Keratinocyte (primary cell): ENCODE measurements around the gene RGL1.

Source experiments
- CTCF ChIP-seq, 3 experiments: IDR thresholded peaks in 1 of 3; conservative IDR thresholded peaks in 1 of 3; optimal IDR thresholded peaks in 1 of 3; 2 replicates in 2 of 3; 3 replicates in 1 of 3; pipeline versions ENCODE3 to v1.5.1; 2011; ENCODE audit warnings: low read length in 3 of 3, mild to moderate bottlenecking in 3 of 3, moderate library complexity in 2 of 3, control low read depth in 1 of 3, inconsistent platforms in 1 of 3; ENCODE audit not compliant: insufficient read depth in 2 of 3; ENCODE audit errors: extremely low read depth in 1 of 3
- EZH2 ChIP-seq: IDR thresholded peaks from one replicate; pipeline ENCODE4 v1.6.1; 2012; ENCODE audit warnings: inconsistent platforms, mild to moderate bottlenecking, low read length, moderate library complexity

GRCh38 chr1:183905508-183906113 is 100.7 kb downstream of the RGL1 start:
- TF ChIP-seq CTCF (optimal IDR thresholded peaks at IDR 0.05 in 1 of 3, IDR thresholded peaks at IDR 0.05 in 1 of 3, conservative IDR thresholded peaks at IDR 0.05 in 1 of 3; ENCODE audit: extremely low read depth in 1 of 3, insufficient read depth in 2 of 3, low read length in 3 of 3) (no peak), EZH2 (no peak)
